Gastroesophageal sphincter (tissue), 3 donors: Measurements from ENCODE around the gene DISC1.

Experiments
- EP300 ChIP-seq: sonication (generic); formaldehyde crosslinking; IDR thresholded peaks from one replicate; pipeline ENCODE4 v1.6.1; 2017; ENCODE audit warnings: antibody characterized with exemption, mild to moderate bottlenecking
- POLR2A ChIP-seq, 2 donors: fragments of 450-650 bp; IDR thresholded peaks; one replicate each; pipeline ENCODE4 v1.6.1; 2017; ENCODE audit warnings: antibody characterized with exemption in 2 of 2, mild to moderate bottlenecking in 2 of 2, moderate library complexity in 1 of 2
- POLR2AphosphoS5 ChIP-seq: sonication (generic); formaldehyde crosslinking; IDR thresholded peaks from one replicate; pipeline ENCODE4 v1.6.1; 2017; ENCODE audit warnings: antibody characterized with exemption
- TF ChIP-seq, protein P1 (sequence below), 4 experiments: fragments of 200-600 bp in 2 of 4; fragments of 450-650 bp in 2 of 4; sonication (generic) in 1 of 4; IDR thresholded peaks; one replicate each; pipeline ENCODE4 v1.5.1; 2017 to 2019; ENCODE audit warnings: antibody characterized with exemption in 4 of 4, mild to moderate bottlenecking in 2 of 4, moderate library complexity in 2 of 4

DNA sequence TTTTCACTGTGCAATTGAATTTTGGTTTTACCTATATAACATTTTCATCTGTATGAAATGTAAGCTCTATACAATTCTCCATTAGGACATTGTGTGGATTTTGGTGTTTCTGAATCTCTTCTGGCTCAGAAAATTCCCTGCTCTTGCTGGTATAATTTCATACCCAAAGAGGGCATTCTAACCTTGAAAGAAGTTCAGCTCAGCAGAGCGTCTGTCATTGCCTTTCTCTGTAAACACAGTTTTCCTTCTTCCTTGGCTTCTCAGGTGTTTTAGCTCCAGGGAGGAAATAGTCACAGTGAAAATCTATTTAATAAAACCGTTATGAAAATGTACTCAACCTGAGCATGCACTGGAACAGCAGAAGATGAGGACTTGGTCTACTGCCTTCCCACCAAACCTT lies 16.0 kb downstream of the DISC1 start:
- TF ChIP-seq, protein P1, sequence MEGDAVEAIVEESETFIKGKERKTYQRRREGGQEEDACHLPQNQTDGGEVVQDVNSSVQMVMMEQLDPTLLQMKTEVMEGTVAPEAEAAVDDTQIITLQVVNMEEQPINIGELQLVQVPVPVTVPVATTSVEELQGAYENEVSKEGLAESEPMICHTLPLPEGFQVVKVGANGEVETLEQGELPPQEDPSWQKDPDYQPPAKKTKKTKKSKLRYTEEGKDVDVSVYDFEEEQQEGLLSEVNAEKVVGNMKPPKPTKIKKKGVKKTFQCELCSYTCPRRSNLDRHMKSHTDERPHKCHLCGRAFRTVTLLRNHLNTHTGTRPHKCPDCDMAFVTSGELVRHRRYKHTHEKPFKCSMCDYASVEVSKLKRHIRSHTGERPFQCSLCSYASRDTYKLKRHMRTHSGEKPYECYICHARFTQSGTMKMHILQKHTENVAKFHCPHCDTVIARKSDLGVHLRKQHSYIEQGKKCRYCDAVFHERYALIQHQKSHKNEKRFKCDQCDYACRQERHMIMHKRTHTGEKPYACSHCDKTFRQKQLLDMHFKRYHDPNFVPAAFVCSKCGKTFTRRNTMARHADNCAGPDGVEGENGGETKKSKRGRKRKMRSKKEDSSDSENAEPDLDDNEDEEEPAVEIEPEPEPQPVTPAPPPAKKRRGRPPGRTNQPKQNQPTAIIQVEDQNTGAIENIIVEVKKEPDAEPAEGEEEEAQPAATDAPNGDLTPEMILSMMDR (IDR thresholded peaks at IDR 0.05): no peak
- no peak for TF ChIP-seq POLR2AphosphoS5
- no peak for TF ChIP-seq POLR2A (IDR thresholded peaks at IDR 0.05)
- no peak for TF ChIP-seq EP300
